Fibroblast of skin of left biceps (primary cell): ENCODE data around the gene AFDN.

Experiments used
- DNase-seq, 2 experiments: peaks; one replicate each; pipeline ENCODE4 v3.0.0-alpha.2; 2013; ENCODE audit warnings: low read depth in 2 of 2

AFDN gene

DNA sequence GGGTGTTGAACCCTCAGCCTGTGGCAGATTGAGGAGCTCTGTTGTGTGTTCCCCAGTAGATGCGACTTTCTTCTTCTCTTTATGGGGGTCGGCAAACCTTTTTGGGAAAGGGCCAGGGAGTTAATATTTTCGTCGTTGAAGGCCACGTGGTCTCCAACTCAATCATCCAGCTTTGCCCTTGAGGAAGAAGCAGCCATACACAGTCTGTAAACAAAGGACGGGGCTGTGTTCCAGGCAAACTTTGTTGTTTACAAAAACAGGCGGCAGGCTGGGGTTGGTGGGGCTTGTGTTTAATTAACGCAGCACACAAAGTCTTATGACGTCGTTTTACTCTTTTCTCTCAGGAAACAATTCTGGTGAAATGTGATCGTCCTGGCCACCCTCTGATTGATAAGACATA lies 190.9 kb downstream of the AFDN start:
- DNase-seq = no peak

GRCh38 chr6:168018664-168019063 lies 192.0 kb downstream of the AFDN start:
- no peak for DNase-seq

DNA sequence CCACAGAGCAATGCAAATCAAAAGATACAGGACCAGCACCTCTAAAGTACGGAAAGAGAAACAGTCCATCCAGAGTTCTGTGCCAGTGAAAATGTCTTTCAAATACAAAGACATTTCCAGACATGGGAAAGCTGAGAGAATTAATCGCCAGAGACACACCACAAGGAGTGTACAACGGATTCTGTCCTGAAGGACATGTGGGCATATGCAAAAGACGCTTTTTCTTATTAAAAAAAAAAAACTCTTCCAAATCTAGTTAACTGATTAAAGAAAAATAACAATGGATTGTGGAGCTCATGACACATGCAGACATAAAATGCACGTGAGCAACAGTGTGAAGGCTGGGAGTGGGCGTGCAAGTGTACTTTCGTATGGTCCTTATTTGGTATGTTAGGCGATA lies 193.5 kb downstream of the AFDN start:
- no peak for DNase-seq

GRCh38 chr6:168021581-168021980 lies 194.9 kb downstream of the AFDN start:
- DNase-seq = no peak
